ENCODE measurements around the gene NLGN1. TPM values are rescaled to one million over a fixed set of nuclear protein-coding genes. Genes with fewer than 3 reads are reported as not detected.

Gene NLGN1
- total and polyA plus RNA-seq, 12 donors, result 0.13 to 3.7 (median 0.84) TPM

DNA sequence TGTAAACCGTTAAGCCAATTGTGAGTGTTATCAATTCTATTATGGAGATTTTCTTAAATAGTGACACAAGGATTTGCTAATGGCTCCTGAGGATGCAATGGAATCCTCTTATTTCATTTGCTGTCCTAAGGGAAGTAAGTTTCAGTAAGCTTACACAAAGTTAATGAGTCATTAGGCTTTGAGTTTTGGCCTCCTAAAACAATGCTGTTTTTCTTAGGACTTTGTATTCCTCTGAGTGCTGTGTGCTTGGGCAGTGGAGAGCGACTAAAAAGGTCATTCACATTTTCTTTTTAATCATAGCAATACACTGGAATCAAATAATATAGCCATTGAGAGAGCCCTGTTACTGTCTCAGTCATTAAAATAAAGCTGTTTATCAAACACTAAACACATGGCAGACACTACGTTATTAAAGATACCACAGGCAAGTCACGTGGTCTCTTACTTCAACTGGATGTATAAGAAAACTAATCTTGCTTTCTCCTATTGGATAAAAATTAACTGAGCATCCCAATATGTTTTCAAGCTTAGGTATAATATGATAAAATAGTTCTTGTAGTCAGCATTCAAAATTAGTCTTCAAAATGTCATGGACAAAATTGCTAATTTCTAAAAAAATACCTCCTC is 290.8 kb downstream of the NLGN1 start:
- 80 to 82% (median 81%) methylated on average over 4 of the region's 4 CpGs for WGBS, 4 donors
- Histone ChIP-seq H3K27me3 (no peaks in the 10 kb centered on the region), H3K9me3 (replicated peaks in 1 of 3) (no peaks in the 10 kb centered on the region), H3K4me1 (replicated peaks in 1 of 2) (no peaks in the 10 kb centered on the region), H3K4me3 (no peak overlapping the region), H3K36me3 (replicated peaks in 1 of 2) (no peaks in the 10 kb centered on the region), H3K27ac (no peak overlapping the region)
- no peak for TF ChIP-seq POLR2A (IDR thresholded peaks at IDR 0.05)
- TF ChIP-seq, protein P1, sequence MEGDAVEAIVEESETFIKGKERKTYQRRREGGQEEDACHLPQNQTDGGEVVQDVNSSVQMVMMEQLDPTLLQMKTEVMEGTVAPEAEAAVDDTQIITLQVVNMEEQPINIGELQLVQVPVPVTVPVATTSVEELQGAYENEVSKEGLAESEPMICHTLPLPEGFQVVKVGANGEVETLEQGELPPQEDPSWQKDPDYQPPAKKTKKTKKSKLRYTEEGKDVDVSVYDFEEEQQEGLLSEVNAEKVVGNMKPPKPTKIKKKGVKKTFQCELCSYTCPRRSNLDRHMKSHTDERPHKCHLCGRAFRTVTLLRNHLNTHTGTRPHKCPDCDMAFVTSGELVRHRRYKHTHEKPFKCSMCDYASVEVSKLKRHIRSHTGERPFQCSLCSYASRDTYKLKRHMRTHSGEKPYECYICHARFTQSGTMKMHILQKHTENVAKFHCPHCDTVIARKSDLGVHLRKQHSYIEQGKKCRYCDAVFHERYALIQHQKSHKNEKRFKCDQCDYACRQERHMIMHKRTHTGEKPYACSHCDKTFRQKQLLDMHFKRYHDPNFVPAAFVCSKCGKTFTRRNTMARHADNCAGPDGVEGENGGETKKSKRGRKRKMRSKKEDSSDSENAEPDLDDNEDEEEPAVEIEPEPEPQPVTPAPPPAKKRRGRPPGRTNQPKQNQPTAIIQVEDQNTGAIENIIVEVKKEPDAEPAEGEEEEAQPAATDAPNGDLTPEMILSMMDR (IDR thresholded peaks at IDR 0.05), result no peak
- intact Hi-C loops (cut with DNase I), result no loop called here
- no peak for DNase-seq

DNA sequence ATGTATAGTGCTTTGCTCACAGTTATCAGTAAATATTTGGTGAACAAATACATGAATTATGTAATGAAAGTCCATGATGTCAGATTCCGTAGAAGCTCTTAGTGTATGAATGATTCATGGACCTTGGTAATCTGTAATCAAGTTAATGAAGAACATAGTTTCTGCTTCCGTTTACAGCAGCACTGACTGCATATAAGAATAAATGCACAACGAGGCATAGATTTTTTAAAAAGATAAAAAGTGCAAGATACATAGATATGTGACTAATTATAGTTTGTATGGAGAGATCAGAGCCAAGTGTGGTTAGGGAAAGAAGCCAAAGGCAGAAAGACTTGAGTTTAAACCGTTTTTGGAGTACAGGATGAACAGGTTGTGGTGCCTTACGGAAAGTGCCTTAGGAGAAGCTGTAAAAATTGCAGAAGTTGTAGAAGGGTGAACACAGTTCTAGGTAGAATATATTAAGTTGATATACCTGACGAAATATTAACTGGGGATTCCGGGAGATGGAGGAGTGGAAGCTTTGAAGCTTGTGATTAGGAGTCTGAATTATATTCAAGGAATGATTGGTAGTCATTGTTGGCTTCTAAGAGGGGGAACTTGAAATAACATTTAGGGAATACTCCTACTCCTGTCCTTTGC is 293.1 kb downstream of the NLGN1 start:
- Histone ChIP-seq H3K4me1 (replicated peaks in 1 of 2) (no peaks in the 10 kb centered on the region), H3K36me3 (replicated peaks in 1 of 2) (no peaks in the 10 kb centered on the region), H3K27me3 (no peaks in the 10 kb centered on the region), H3K9me3 (replicated peaks in 1 of 3) (no peaks in the 10 kb centered on the region), H3K27ac (no peak overlapping the region), H3K4me3 (no peak overlapping the region)
- 62 to 73% (median 68%) methylated on average over 7 of the region's 7 CpGs for WGBS, 4 donors
- TF ChIP-seq, protein P1 (IDR thresholded peaks at IDR 0.05), result no peak
- no peak for TF ChIP-seq POLR2A (IDR thresholded peaks at IDR 0.05)
- intact Hi-C loops (cut with DNase I), result no loop called here
- no peak for DNase-seq

DNA sequence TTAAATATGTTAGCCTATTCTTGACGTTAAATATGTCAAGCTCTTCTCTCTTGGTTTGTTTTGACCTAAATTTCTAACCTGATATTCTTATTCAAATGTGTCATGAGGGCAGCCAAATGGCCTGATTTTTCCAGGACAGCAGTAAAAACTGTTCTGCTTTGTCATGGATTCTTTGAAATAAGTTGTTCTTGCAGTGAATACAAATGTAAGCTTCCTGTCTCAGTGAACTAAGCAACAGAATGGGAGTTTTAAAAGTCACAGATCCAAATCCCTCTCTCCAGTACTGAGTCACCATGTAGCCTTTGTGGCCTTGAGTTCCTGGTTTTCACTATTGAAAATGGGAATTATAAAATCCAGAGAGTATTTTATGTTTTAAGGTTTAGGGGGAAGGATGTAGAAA is 301.8 kb downstream of the NLGN1 start:
- WGBS, 4 donors, result 58 to 76% (median 67%) methylated on average over 1 of the region's 1 CpG
- intact Hi-C loops (cut with DNase I), result no loop called here

DNA sequence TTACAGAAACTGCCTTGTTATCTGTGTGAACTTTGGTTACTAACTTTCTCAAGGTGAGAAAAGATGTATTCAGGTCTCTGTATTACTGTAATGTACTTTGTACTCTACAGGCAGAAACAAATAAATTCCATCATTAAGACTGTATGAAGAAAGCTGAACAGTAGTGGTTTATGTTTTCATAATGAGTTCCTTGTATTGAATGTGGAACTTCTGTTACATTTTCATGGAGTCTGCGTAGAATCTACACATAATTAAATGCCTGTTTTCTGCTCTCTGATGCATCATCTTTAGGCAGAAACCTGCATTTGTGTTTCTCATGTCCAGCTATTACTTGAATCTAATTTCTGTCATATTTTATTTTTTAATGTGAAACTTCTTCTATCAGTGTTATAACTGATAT is 302.8 kb downstream of the NLGN1 start:
- TF ChIP-seq POLR2A (IDR thresholded peaks at IDR 0.05), result no peak
- H3K27ac ChIP-seq, result no peak overlapping the region
- no peak for DNase-seq
- H3K4me3 ChIP-seq, result no peak overlapping the region
- intact Hi-C loops (cut with DNase I), result no loop called here
- H3K27me3 ChIP-seq, result no peaks in the 10 kb centered on the region
- H3K36me3 ChIP-seq (replicated peaks in 1 of 2), result no peaks in the 10 kb centered on the region
- no peaks in the 10 kb centered on the region for H3K4me1 ChIP-seq (replicated peaks in 1 of 2)
- H3K9me3 ChIP-seq (replicated peaks in 1 of 3), result no peaks in the 10 kb centered on the region
- WGBS, 4 donors, result 77 to 96% (median 88%) methylated on average over 1 of the region's 1 CpG

More for the DNA sequence above, 301.8 kb downstream of the NLGN1 start:
- Histone ChIP-seq H3K9me3 (replicated peaks in 1 of 3) (no peaks in the 10 kb centered on the region), H3K27me3 (no peaks in the 10 kb centered on the region), H3K36me3 (replicated peaks in 1 of 2) (no peaks in the 10 kb centered on the region), H3K4me3 (no peak overlapping the region), H3K27ac (no peak overlapping the region), H3K4me1 (replicated peaks in 1 of 2) (no peaks in the 10 kb centered on the region)
- TF ChIP-seq POLR2A (IDR thresholded peaks at IDR 0.05), result no peak
- TF ChIP-seq, protein P1 (IDR thresholded peaks at IDR 0.05), result no peak
- DNase-seq, result no peak

DNA sequence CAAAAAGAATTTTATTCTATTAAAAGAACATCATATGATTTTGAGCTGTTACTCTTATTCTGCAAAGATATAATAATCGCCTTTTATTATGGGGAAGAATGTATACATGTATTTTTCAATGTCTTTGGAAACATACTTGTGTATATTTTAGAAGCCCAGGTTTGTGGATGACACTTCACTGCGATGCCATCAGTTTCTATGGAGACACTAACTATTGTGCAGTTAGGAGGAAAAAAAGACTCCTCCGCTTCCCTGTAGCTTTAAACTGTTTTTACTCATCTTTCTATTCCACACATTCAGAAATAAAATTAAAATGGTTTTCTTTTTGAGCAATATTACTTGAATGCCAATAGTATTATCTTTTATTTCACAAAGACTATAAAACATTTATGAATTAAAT is 305.0 kb downstream of the NLGN1 start:
- TF ChIP-seq, protein P1 (IDR thresholded peaks at IDR 0.05), result no peak
- TF ChIP-seq POLR2A (IDR thresholded peaks at IDR 0.05), result no peak
- Histone ChIP-seq H3K36me3 (replicated peaks in 1 of 2) (no peaks in the 10 kb centered on the region), H3K9me3 (replicated peaks in 1 of 3) (no peaks in the 10 kb centered on the region), H3K4me1 (replicated peaks in 1 of 2) (no peaks in the 10 kb centered on the region), H3K27ac (no peak overlapping the region), H3K4me3 (no peak overlapping the region), H3K27me3 (no peaks in the 10 kb centered on the region)
- intact Hi-C loops (cut with DNase I), result no loop called here
- 79 to 81% (median 80%) methylated on average over 3 of the region's 3 CpGs for WGBS, 4 donors
- no peak for DNase-seq
